Measurements from ENCODE around the gene STT3A. TPM values are rescaled to one million over a fixed set of nuclear protein-coding genes. Genes with fewer than 3 reads are reported as not detected.

STT3A gene
- total RNA-seq, 2 donors from 2014 or later = 54.8 to 61.4 TPM

DNA sequence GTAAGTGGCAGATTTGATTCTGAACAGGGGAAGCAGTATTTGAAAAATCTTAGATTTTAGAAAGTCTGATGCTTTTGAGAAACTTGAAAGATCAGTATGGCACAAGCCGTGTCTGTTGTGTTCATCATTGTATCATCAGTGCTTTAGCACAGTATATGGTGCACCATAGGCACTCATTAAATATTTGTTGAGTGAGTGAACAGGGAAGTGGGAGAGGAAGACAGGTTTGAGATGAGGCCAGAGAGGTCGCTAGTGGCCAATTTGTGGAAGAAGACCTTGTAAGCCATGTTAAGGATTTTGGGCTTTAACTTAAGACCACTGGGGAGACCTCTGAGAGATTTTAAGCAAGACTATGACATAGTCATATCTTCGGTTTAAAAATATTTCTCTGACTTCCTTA lies 45.2 kb downstream of the STT3A start:
- H3K27ac Mint-ChIP-seq = no peak overlapping the region
- no peak for ATAC-seq
- peaks cover 12% of the 10 kb centered on the region for H3K4me1 Mint-ChIP-seq
- H3K27me3 Mint-ChIP-seq = no peaks in the 10 kb centered on the region
- H3K36me3 Mint-ChIP-seq (ENCODE audit: low read depth) = peaks cover 7% of the 10 kb centered on the region
- H3K4me3 Mint-ChIP-seq = no peak overlapping the region
- no peaks in the 10 kb centered on the region for H3K9me3 ChIP-seq (ENCODE audit: control insufficient read depth, low read length, poor library complexity, severe bottlenecking)
- DNase-seq = no peak

- H3K9me3 ChIP-seq (ENCODE audit: control insufficient read depth, low read length, poor library complexity, severe bottlenecking) = no peaks in the 10 kb centered on the region
- ATAC-seq = no peak
- no peaks in the 10 kb centered on the region for H3K27me3 Mint-ChIP-seq
- no peak overlapping the region for H3K4me3 Mint-ChIP-seq
- H3K27ac Mint-ChIP-seq = no peak overlapping the region
- H3K36me3 Mint-ChIP-seq (ENCODE audit: low read depth) = peaks cover 7% of the 10 kb centered on the region
- H3K4me1 Mint-ChIP-seq = peaks cover 12% of the 10 kb centered on the region
- DNase-seq = no peak
Observed at GRCh38 chr11:125638315-125638714, 45.7 kb downstream of the STT3A start.

GRCh38 chr11:125645871-125646270 lies 53.2 kb downstream of the STT3A start:
- DNase-seq (no peak), ATAC-seq (no peak)
- no peaks in the 10 kb centered on the region for H3K9me3 ChIP-seq (ENCODE audit: control insufficient read depth, low read length, poor library complexity, severe bottlenecking)
- no peak overlapping the region for H3K4me3 Mint-ChIP-seq
- peaks cover 12% of the 10 kb centered on the region for H3K4me1 Mint-ChIP-seq
- no peaks in the 10 kb centered on the region for H3K27me3 Mint-ChIP-seq
- peaks cover 4% of the 10 kb centered on the region for H3K36me3 Mint-ChIP-seq (ENCODE audit: low read depth)
- no peak overlapping the region for H3K27ac Mint-ChIP-seq

DNA sequence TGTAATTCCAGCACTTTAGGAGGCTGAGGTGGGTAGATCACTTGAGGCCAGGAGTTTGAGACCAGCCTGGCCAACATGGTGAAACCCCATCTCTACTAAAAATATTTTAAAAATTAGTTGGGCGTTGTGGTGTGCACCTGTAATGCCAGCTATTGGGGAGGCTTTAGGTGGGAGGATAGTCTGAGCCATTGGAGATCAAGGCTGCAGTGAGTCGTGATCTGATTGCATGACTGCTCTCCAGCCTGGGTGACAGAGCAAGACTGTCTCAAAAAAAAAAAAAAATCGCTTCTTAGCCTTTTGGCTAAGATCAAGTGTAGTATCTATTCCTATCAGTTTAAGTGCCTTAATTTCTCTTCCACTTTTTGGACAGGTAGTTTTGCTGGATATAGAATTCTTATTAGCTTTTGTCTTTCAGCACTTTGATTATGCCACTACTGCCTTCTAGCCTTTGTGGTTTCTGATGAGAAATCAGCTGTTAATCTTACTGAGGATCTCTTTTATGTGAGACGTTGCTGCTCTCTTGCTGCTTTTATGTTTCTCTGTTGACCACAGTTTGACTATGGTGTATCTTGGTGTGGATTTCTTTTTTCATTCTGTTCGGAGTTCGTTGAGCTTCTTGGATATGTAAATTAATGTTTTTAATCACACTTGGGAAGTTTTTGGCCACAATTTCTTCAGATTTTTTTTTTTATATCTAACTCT lies 57.0 kb downstream of the STT3A start:
- Mint-ChIP-seq H3K4me3 (peak overlapping the region; percentile 41), H3K36me3 (ENCODE audit: low read depth) (no peaks in the 10 kb centered on the region), H3K27ac (no peak overlapping the region), H3K27me3 (no peaks in the 10 kb centered on the region), H3K4me1 (peaks cover 5% of the 10 kb centered on the region)
- peak; percentile 65 for ATAC-seq
- no peak for DNase-seq
- H3K9me3 ChIP-seq (ENCODE audit: control insufficient read depth, low read length, poor library complexity, severe bottlenecking) = no peaks in the 10 kb centered on the region

DNA sequence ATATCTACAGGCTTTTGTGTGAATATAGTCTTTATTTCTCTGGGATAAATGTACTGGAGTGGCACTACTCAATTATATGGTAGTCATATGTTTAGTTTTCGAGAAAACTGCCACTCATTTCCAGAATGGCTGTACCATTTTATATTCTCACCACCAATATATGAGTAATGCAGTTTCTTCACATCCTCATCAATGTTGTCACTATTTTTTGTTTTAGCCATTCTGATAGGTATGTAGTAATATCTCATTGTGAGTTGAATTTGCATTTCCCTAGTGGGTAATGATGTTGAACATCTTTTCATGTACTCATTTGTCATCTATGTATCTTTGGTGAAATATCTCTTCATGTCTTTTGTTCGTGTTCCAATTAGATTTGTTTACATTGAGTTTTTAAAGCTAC lies 70.0 kb downstream of the STT3A start:
- ATAC-seq (no peak), DNase-seq (no peak)
- H3K27me3 Mint-ChIP-seq = no peaks in the 10 kb centered on the region
- H3K9me3 ChIP-seq (ENCODE audit: control insufficient read depth, low read length, poor library complexity, severe bottlenecking) = no peaks in the 10 kb centered on the region
- no peaks in the 10 kb centered on the region for H3K36me3 Mint-ChIP-seq (ENCODE audit: low read depth)
- H3K27ac Mint-ChIP-seq = no peak overlapping the region
- no peak overlapping the region for H3K4me3 Mint-ChIP-seq
- H3K4me1 Mint-ChIP-seq = no peaks in the 10 kb centered on the region

DNA sequence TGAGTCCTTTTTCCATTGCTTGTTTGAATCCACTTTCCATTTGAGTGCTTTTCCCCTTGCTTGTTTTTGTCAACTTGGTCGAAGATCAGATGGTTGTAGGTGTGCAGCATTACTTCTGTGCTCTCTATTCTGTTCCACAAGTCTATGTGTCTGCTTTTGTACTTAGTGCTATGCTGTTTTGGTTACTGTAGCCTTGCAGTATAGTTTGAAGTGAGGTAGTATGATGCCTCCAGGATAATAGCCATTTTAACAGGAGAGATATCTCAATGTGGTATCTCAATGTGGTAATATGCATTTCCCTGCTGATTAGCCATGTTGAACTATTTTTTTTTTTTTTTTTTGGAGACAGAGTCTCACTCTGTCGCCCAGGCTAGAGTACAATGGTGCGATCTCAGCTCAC lies 71.3 kb downstream of the STT3A start:
- Mint-ChIP-seq H3K36me3 (ENCODE audit: low read depth) (no peaks in the 10 kb centered on the region), H3K4me1 (no peaks in the 10 kb centered on the region), H3K27me3 (no peaks in the 10 kb centered on the region), H3K4me3 (no peak overlapping the region), H3K27ac (no peak overlapping the region)
- ATAC-seq = no peak
- DNase-seq = no peak
- H3K9me3 ChIP-seq (ENCODE audit: control insufficient read depth, low read length, poor library complexity, severe bottlenecking) = no peaks in the 10 kb centered on the region

DNA sequence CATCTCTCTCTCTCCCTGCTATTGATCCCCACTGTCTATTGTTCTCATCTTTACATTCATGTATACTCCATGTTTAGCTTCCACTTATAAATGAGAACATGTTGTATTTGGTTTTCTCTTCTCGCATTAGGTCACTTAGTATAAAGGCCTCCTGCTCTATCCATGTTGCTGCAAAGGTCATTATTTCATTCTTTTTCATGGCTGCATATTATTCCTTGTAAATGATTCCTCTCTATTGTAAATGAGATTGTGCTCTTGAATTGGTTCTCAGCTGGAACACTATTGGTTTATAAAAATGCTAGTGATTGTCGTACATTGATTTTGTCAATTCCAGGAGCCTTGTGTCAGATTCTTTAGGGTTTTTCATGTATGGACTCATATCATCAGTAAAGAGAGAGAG lies 74.5 kb downstream of the STT3A start:
- Mint-ChIP-seq H3K4me1 (peaks cover 1% of the 10 kb centered on the region), H3K27ac (no peak overlapping the region), H3K36me3 (ENCODE audit: low read depth) (peaks cover 2% of the 10 kb centered on the region), H3K27me3 (no peaks in the 10 kb centered on the region), H3K4me3 (no peak overlapping the region)
- no peaks in the 10 kb centered on the region for H3K9me3 ChIP-seq (ENCODE audit: control insufficient read depth, low read length, poor library complexity, severe bottlenecking)
- no peak for DNase-seq
- ATAC-seq = no peak

GRCh38 chr11:125670172-125670571 lies 77.5 kb downstream of the STT3A start:
- ATAC-seq (no peak), DNase-seq (no peak)
- no peak overlapping the region for H3K4me3 Mint-ChIP-seq
- peaks cover 3% of the 10 kb centered on the region for H3K4me1 Mint-ChIP-seq
- no peak overlapping the region for H3K27ac Mint-ChIP-seq
- no peaks in the 10 kb centered on the region for H3K27me3 Mint-ChIP-seq
- H3K36me3 Mint-ChIP-seq (ENCODE audit: low read depth) = peaks cover 2% of the 10 kb centered on the region
- no peaks in the 10 kb centered on the region for H3K9me3 ChIP-seq (ENCODE audit: control insufficient read depth, low read length, poor library complexity, severe bottlenecking)

- H3K9me3 ChIP-seq (ENCODE audit: control insufficient read depth, low read length, poor library complexity, severe bottlenecking) = no peaks in the 10 kb centered on the region
- no peak overlapping the region for H3K4me3 Mint-ChIP-seq
- DNase-seq (no peak), ATAC-seq (no peak)
- no peak overlapping the region for H3K27ac Mint-ChIP-seq
- peaks cover 2% of the 10 kb centered on the region for H3K36me3 Mint-ChIP-seq (ENCODE audit: low read depth)
- peaks cover 3% of the 10 kb centered on the region for H3K4me1 Mint-ChIP-seq
- H3K27me3 Mint-ChIP-seq = no peaks in the 10 kb centered on the region
Observed at GRCh38 chr11:125671561-125671960, 78.9 kb downstream of the STT3A start.

Other genes starting within 250 kb of the STT3A start
- gene FEZ1, start 96.6 kb upstream of the STT3A start, total RNA-seq = 1 to 10 TPM; 1.1 to 1.6 TPM
- 10 to 100 TPM; 19.4 to 21.9 TPM for gene EI24, start 23.4 kb upstream of the STT3A start, total RNA-seq
- gene CHEK1, start 32.3 kb downstream of the STT3A start, total RNA-seq = 10 to 100 TPM in 1 of 2 donors, 1 to 10 TPM in 1; 7.9 to 16.0 TPM
- gene ACRV1, start 88.0 kb downstream of the STT3A start, total RNA-seq = not detected
- gene PATE1, start 153.4 kb downstream of the STT3A start, total RNA-seq = not detected
- not detected for gene PATE2, start 186.0 kb downstream of the STT3A start, total RNA-seq
- not detected for gene PATE3, start 195.3 kb downstream of the STT3A start, total RNA-seq
- gene PATE4, start 240.5 kb downstream of the STT3A start, total RNA-seq = not detected

Data from T-helper 17 cell (primary cell).